Activated effector memory CD4-positive, alpha-beta T cell treated with Interleukin-2 at 50 U/mL for 16 hours (primary cell): Measurements from ENCODE around the gene AAGAB.
"Not testable (repeated sequence)": the region's sequence is repeated elsewhere in the genome, so short reads cannot be mapped to it uniquely, and the experiment has no call there.

ENCODE experiments used
- DNase-seq: peaks from one replicate; pipeline ENCODE4 v3.0.0-alpha.2; 2020

The AAGAB gene

DNA sequence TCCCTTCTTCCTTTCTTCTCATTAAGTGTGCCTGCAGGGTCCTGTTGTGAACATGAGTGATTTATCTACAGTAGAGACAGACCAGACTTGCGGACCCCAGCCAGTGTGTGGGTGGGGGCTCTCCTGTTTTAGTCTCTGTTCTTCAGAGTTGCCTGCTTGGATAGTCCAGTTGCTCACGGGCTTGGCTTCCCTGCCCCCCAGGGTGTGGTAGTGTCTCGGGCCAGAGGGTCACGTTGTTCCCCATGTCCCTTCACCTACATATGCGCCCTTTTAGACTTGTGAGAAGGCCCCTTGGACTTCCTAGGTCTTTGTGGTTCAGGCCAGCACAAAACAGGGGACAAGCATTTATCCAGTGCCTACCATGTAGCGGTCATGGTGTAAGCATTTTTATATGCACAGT is 85.8 kb downstream of the AAGAB start:
- DNase-seq, result no peak

GRCh38 chr15:67167091-67167490 is 87.4 kb downstream of the AAGAB start:
- DNase-seq, result no peak

DNA sequence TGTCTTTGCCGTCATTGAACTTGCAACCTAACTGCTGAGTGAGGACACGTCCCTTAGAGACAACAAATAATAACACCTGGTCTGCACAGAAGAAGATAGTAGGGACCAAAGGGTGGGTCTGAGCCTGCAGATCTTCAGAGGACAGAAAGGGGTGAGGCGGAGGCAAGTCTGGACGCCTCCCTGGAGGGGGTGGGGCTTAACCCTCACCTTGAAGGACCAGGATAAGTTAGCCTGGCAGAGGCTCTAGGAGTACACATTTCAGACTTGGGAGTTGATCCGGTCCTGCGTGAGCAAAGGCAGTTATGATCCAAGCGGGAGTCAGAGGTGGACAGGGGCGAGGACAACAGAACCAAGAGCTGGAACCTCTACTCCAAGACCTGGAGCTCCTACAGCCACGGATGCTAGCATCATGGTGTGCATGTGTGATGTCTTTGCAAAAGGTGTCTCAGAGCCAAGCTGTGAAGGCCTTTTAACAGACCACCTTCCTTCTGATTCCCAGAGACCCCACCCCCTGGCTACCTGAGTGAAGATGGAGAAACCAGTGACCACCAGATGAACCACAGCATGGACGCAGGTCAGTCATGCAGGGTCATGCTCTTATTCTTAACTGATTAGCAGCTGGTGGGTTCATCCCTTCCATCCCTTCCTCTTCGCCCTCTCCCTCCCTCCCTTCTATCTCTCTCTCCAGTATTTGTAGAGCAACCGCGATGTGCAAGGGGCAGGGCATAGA is 88.0 kb downstream of the AAGAB start:
- no peak for DNase-seq

DNA sequence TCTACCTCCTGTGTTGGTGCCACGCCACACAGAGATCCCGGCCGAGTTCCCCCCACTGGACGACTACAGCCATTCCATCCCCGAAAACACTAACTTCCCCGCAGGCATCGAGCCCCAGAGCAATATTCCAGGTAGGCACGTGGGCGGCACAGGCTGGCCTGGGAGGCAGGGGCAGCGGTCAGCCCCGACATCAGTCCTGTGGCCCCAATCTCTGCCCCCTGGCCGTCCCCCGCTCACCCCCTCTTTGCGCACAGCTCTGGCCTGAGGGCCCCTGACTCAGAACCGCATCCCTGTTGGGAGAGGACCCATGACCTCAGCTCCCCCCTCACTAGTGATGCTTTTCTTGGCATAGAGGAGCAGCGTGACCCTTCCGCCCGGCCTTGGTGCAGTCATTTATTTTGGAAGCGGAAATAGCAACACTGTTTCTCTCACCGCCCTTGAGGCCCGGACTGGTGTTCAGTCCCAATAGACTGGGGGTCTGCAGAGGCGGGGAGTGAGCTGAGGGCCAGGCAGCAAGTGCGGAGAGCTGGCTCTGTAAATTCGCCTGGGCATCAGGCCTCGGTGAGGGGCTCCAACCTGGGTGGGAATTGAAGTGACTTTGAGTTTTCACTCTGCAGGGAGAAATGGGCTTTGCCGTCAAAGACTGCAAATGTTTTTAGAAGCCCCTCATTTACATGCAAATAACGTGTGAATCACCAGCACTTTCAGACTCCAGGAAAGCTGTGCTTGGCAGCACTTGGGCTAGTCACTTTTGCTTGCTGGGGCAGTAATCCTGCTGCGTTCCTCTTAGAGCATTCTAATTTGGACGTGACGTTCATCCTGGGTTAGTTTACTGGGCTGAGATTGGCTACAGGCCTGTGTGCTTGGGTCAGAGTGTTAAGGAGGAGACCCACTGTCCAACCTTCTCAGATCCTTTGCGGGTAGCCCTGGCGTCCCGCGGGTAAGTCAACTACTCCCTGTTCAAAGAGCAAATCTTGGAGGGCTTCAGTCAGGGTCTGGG is 88.9 kb downstream of the AAGAB start:
- DNase-seq, result no peak

DNA sequence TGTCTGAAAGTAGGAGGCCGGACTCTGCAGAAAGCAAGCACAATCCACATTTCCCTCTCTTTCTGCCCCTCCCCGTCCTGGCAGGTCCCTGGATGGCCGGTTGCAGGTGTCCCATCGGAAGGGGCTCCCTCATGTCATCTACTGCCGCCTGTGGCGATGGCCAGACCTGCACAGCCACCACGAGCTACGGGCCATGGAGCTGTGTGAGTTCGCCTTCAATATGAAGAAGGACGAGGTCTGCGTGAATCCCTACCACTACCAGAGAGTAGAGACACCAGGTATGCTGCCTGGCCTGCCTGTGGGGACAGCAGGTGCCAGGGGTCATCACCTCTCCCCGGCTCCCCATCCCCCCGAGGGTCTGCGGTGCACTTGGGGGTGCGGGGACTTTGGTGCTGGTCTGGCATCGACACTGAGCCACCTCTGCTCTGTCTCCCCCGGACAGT is 89.6 kb downstream of the AAGAB start:
- DNase-seq, result no peak

DNA sequence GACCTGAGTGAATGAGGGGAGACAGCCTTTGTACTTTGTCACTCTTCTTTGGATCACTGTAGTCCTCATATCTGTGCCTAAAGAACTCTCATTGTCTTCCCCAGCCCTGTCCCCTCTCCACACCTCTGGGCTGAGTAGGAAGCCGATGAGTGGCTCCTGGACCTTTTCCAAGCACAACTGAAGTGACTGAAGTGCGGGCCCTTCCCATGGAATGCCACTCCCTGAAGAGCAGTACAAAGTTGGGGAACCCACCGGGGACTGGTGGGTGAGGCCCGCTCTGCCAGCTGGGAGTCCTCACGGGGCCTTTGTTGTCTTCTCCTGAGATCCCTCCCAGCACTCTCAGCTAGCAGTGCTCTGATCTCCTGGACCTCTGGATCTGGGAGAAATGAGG is 90.1 kb downstream of the AAGAB start:
- DNase-seq, result no peak

- DNase-seq, result no peak
Observed at GRCh38 chr15:67163180-67163579, 91.3 kb downstream of the AAGAB start.

DNA sequence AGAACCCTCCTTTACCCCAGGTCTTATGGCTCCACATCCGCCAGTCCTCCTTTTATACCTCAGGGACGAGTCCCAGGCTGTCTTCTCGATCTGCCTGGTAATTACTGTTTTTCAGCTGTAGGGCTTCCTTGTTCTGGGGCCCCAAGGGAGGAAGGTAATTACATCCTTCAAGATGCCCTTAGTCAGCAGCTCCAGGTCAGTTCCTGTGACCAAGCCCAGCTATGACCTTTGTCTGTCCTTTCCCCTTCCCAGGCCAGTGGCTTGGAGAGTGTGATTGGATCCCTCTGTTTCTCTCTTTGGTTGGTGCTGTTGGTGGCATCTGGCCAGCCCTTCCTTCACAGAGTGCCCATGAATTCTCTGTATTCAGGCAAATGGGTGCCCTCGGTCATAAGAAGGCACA is 92.6 kb downstream of the AAGAB start:
- no peak for DNase-seq

DNA sequence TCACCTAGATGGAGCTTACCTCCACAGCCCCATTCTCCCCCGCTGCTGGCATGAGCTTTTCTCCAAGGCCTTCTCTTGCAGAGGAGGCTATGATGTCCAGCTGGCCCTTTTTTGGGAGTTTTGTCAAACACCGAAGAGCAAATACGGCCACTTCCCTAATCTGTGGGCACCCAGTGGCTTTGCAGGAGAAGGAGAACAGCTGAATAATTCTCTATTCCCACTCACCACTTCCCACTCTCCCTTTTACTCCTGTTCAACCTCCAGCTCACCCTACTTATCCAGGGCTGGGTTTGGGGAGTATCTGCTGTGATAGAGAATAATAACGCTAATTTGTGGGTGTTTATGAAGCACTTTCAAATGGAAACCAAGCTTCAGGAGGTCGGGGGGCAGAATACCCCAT is 93.0 kb downstream of the AAGAB start:
- no peak for DNase-seq

DNA sequence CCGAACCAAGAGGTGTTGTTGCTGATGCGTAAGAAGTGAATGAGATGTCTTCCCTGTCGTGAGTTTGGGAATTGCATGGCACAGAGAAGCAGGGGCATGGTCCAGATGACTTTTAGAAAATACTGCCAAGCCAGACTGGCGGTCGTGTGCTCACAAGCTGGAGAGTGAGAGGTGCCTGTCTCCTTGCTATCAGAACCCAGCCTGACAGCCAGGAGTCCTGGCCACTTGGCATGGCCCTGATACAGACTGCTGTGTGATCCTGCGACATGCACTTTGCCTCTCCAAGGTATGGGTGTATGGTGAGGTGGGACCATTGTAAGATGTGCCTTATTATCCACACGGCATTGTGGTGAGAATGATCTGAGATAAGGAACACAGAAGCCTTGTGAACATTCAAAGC is 96.1 kb downstream of the AAGAB start:
- DNase-seq, result no peak

- DNase-seq, result no peak
Observed at GRCh38 chr15:67157521-67158252, 96.8 kb downstream of the AAGAB start.

- DNase-seq, result no peak
Observed at GRCh38 chr15:67156834-67157233, 97.6 kb downstream of the AAGAB start.

DNA sequence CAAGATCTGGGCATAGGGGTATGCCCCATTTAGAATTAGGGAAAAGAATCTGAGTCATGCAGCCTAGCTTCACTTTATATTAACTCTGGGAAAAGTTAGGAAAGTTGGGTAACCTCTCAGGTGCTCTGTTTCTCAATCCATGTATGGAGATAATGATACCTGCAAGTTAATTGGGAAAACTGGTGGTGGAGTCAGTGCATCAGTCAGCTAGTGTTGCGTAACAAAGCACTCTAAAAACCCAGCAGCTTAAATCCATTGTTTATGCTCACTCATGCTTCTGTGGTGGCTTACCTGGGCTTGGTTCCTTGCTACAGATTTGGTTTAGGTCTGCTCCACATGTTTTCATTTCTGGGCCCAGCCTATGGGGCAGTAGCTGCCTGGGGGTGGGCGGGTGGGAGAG is 98.0 kb downstream of the AAGAB start:
- no peak for DNase-seq

DNA sequence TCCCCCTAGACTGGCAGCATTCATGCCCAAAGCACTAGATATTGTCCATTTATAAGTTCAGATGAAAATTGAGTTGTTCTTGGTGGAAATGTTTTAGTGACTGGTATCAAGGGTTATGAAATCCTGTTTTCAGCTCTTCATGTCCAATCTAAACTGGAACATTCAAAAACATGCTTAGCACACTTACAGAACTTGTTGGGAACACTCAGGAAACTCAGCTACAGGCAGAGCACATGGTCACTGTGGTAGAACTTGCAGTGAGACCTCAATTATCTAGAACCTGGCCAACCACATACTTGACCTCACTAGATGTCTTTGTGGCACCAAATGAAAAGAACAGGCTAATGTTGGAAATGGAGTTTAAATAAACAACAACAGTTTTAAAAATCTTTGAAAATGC is 100.2 kb downstream of the AAGAB start:
- no peak for DNase-seq

- not testable (repeated sequence) for DNase-seq
Observed at GRCh38 chr15:67153044-67153443, 101.4 kb downstream of the AAGAB start.

DNA sequence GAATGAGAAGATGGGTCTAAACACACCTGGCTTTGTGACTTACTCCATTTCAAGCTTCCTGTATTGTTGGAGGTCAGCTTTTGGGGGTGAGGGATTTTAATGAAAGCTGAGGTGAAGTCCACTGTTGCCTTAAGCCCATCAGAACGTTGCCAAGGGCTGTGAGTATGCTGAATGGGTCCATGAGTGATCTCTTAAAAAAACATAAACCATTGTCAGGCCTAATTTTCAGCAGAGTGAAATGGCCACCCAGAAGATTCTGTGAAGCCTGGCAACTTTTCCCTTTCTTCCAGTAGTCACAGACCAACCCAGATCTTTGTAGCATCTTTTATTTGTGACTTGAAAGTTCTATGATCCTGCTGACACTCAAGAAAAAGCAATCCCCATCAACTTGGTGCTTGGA is 102.0 kb downstream of the AAGAB start:
- no peak for DNase-seq
